GM21390 (cell line): Measurements from ENCODE around the gene KCND1.
"Not testable (repeated sequence)": the region's sequence is repeated elsewhere in the genome, so short reads cannot be mapped to it uniquely, and the experiment has no call there.

Experiments used
- ATAC-seq: cut with Tn5 transposase; IDR thresholded peaks from one replicate; pipeline ENCODE4 v1.9.1; 2021; ENCODE audit not compliant: unreplicated experiment

Gene KCND1

GRCh38 chrX:48971249-48972219, at the start of gene KCND1:
Gene KCND1 (minus strand): TSS chrX:48971844. CDS start chrX:48970271, 1,573 bp downstream.
- ATAC-seq, result no peak

- no peak for ATAC-seq
Measured at GRCh38 chrX:49019599-49020249, 48.1 kb upstream of the KCND1 start.

- no peak for ATAC-seq
Measured at GRCh38 chrX:49019050-49019449, 47.4 kb upstream of the KCND1 start.

GRCh38 chrX:49003696-49004095, 32.1 kb upstream of the KCND1 start:
- no peak for ATAC-seq

- ATAC-seq, result peak; percentile 78
Measured at GRCh38 chrX:49002091-49002935, 30.7 kb upstream of the KCND1 start, which contains the start of gene GRIPAP1. Gene GRIPAP1 (minus strand): TSS chrX:49002264. CDS start chrX:49002229, 35 bp downstream.

GRCh38 chrX:49001521-49002090, 30.0 kb upstream of the KCND1 start:
- peak; percentile 29 for ATAC-seq

- no peak for ATAC-seq
Measured at GRCh38 chrX:49000636-49001035, 29.0 kb upstream of the KCND1 start.

- ATAC-seq, result no peak
Measured at GRCh38 chrX:48999030-48999429, 27.4 kb upstream of the KCND1 start.

GRCh38 chrX:48998391-48998790, 26.7 kb upstream of the KCND1 start:
- ATAC-seq, result no peak

- no peak for ATAC-seq
Measured at GRCh38 chrX:48997865-48998264, 26.2 kb upstream of the KCND1 start.

- no peak for ATAC-seq
Measured at GRCh38 chrX:48997455-48997854, 25.8 kb upstream of the KCND1 start.

GRCh38 chrX:48996969-48997368, 25.3 kb upstream of the KCND1 start:
- no peak for ATAC-seq

- ATAC-seq, result no peak
Measured at GRCh38 chrX:48992341-48992740, 20.7 kb upstream of the KCND1 start.

GRCh38 chrX:48989483-48989882, 17.8 kb upstream of the KCND1 start:
- no peak for ATAC-seq

- ATAC-seq, result no peak
Measured at GRCh38 chrX:48983896-48984295, 12.3 kb upstream of the KCND1 start.

GRCh38 chrX:48983081-48983480, 11.4 kb upstream of the KCND1 start:
- ATAC-seq, result no peak

GRCh38 chrX:48981178-48981577, 9.5 kb upstream of the KCND1 start:
- ATAC-seq, result no peak

GRCh38 chrX:48980341-48980740, 8.7 kb upstream of the KCND1 start:
- not testable (repeated sequence) for ATAC-seq

- no peak for ATAC-seq
Measured at GRCh38 chrX:48978226-48978625, 6.6 kb upstream of the KCND1 start.

- ATAC-seq, result no peak
Measured at GRCh38 chrX:48976086-48976485, 4.4 kb upstream of the KCND1 start.

GRCh38 chrX:48975541-48975940, 3.9 kb upstream of the KCND1 start:
- no peak for ATAC-seq
